PFSK-1 (cell line): Measurements from ENCODE around the gene LRMDA.

ENCODE experiments used
- FOXP2 ChIP-seq: optimal IDR thresholded peaks from 2 replicates; pipeline ENCODE3; 2011; ENCODE audit warnings: borderline replicate concordance, control low read depth, inconsistent platforms; ENCODE audit not compliant: insufficient read depth; ENCODE audit errors: extremely low read length, extremely low read depth
- POLR2AphosphoS5 ChIP-seq: IDR thresholded peaks from 2 replicates; pipeline ENCODE4 v1.6.1; 2012; ENCODE audit warnings: low read depth, mild to moderate bottlenecking, control low read depth, low read length, moderate library complexity
- SIN3A ChIP-seq: IDR thresholded peaks from 2 replicates; pipeline ENCODE4 v1.6.1; 2012; ENCODE audit warnings: mild to moderate bottlenecking, low read length, moderate library complexity, borderline replicate concordance; ENCODE audit not compliant: insufficient read depth
- TAF1 ChIP-seq: IDR thresholded peaks from 2 replicates; pipeline ENCODE4 v1.6.1; 2012; ENCODE audit warnings: low read length, control low read depth, borderline replicate concordance; ENCODE audit not compliant: insufficient read depth
- TF ChIP-seq, protein P1 (sequence below), 2 experiments: IDR thresholded peaks; 2 replicates each; pipeline versions ENCODE4 v1.6.1 to v1.8.0; 2011 to 2012; ENCODE audit warnings: low read depth in 2 of 2, low read length in 2 of 2, control low read depth in 1 of 2, inconsistent platforms in 1 of 2, mild to moderate bottlenecking in 1 of 2, moderate library complexity in 1 of 2; ENCODE audit not compliant: insufficient read depth in 1 of 2

Gene LRMDA

DNA sequence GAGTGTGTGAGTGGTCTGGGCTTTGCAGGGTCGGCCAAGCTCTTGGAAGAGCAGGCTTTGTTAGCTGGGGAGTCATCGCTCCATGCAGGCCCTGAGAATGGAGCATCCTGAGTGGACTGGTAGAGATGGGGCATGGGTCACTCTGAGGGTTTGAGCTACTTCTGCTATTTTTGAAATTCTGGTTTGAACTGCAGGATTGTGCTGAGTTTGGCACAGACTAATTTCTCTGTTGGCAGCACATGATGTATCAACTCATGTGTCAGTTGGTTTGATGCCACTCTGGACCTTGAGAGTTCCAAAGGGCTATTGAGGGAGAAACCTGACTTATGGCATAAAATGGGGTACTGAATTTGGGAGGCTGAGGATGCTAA, 56.3 kb downstream of the LRMDA start:
- TF ChIP-seq, protein P1, sequence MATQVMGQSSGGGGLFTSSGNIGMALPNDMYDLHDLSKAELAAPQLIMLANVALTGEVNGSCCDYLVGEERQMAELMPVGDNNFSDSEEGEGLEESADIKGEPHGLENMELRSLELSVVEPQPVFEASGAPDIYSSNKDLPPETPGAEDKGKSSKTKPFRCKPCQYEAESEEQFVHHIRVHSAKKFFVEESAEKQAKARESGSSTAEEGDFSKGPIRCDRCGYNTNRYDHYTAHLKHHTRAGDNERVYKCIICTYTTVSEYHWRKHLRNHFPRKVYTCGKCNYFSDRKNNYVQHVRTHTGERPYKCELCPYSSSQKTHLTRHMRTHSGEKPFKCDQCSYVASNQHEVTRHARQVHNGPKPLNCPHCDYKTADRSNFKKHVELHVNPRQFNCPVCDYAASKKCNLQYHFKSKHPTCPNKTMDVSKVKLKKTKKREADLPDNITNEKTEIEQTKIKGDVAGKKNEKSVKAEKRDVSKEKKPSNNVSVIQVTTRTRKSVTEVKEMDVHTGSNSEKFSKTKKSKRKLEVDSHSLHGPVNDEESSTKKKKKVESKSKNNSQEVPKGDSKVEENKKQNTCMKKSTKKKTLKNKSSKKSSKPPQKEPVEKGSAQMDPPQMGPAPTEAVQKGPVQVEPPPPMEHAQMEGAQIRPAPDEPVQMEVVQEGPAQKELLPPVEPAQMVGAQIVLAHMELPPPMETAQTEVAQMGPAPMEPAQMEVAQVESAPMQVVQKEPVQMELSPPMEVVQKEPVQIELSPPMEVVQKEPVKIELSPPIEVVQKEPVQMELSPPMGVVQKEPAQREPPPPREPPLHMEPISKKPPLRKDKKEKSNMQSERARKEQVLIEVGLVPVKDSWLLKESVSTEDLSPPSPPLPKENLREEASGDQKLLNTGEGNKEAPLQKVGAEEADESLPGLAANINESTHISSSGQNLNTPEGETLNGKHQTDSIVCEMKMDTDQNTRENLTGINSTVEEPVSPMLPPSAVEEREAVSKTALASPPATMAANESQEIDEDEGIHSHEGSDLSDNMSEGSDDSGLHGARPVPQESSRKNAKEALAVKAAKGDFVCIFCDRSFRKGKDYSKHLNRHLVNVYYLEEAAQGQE (IDR thresholded peaks at IDR 0.05; ENCODE audit: insufficient read depth in 1 of 2, low read depth in 2 of 2, low read length in 2 of 2), result no peak
- TF ChIP-seq SIN3A (no peak), FOXP2 (no peak), TAF1 (no peak), POLR2AphosphoS5 (no peak)

DNA sequence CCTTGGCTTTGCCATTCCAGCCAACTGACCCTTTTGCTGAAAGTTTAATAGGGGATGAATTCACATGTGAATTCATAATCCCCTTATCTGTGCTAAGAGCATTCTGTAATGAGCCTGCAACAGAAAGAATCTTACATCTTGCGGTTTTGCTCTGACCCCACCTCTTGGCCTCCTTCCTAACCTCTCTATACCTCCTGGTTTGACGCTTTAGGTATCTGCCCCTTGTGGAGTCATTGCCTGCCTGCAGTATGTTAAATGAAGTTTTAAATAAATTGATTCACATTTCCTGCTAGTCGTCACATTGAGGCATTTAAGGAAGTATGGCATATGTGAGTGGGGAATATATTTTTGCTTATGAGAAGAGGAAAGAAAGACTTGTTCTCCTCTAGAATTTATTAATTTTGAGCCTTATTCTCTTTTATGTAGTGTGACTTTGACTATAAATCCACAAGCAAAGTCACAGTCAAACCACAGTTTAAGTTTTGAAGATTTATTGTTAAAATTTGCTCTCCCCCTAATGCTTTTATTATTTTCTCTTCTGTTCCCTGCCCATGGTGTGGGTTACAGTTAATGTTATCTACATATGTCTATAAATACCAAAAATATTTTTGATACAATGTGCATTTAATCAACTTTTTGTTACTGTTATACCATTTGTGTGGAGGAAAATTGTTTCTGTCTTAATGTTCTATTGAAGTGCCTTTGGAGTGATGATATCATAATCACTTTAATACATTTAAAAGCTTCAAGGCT, 60.9 kb downstream of the LRMDA start:
- TF ChIP-seq, protein P1 (IDR thresholded peaks at IDR 0.05; ENCODE audit: insufficient read depth in 1 of 2, low read depth in 2 of 2, low read length in 2 of 2), result no peak
- no peak for TF ChIP-seq SIN3A
- TF ChIP-seq POLR2AphosphoS5, result no peak

DNA sequence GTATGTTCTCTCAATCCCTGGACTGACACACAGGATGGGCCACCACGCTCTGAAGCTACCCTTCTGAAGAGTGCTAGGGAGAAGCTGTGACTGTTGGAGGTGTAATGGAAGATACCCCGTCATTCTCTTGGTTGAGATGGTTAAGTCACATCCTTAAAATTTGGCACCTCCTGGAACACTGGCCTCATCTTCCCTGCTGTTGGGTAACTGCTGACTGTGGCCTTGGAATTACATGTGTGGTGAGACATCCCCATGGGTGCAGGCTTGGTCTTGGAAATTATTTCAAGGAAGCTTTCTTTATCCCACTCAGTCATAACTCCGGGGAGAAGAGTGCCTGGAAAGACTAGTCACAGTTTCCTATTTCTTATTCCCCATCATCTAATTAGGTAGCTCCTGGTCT, 62.0 kb downstream of the LRMDA start:
- no peak for TF ChIP-seq TAF1
- no peak for TF ChIP-seq FOXP2
- TF ChIP-seq POLR2AphosphoS5, result no peak
- TF ChIP-seq, protein P1 (IDR thresholded peaks at IDR 0.05; ENCODE audit: insufficient read depth in 1 of 2, low read depth in 2 of 2, low read length in 2 of 2), result no peak
- no peak for TF ChIP-seq SIN3A

DNA sequence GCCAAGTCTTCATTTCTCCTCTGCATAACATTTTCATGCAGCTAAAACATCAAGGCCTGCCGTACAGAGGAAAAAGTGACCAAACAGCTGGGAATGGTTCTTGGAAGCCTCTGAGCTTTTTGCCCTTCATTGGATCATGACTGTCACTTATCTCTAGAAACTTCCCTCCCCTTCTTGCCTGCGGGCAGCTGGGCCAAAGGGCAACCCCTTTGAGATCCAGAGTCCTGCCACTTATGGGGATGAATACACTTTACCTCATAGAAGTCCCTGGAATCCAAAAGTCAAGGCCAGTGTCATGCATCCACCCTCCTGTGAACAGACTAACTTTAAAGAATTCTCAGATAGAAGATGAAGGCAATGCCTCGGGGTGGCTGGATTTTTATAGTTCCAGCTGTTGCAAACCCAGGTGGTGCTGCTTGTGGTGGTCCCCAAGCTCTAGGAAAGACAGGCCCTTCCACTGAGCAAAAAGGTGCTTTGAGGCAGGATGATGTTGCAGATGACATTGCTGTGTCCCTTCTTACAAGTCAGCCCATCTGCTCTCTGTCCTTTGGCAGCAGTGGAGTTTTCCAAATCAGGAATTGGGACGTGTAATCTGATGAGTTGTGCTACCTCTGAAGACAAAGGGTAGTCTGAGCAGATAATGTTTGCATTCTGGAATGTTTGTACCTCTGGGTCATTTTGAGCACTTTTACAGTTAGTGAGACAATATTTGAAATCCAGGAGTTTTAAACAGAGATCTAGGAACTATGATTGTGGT, 64.2 kb downstream of the LRMDA start:
- TF ChIP-seq POLR2AphosphoS5 (no peak), FOXP2 (no peak), SIN3A (no peak), TAF1 (no peak)
- TF ChIP-seq, protein P1 (IDR thresholded peaks at IDR 0.05; ENCODE audit: insufficient read depth in 1 of 2, low read depth in 2 of 2, low read length in 2 of 2), result no peak
